ENCODE measurements around the gene PCK1.
A peak's percentile ranks its signal among the peaks of the same experiment; 100 is the strongest.

The PCK1 gene

GRCh38 chr20:57568960-57569359, 8.1 kb downstream of the PCK1 start:
- H3K36me3 Mint-ChIP-seq (ENCODE audit: low read depth): peaks cover 6% of the 10 kb centered on the region
- H3K27ac Mint-ChIP-seq: no peak overlapping the region
- H3K27me3 Mint-ChIP-seq (ENCODE audit: low read depth): peaks cover 58% of the 10 kb centered on the region
- H3K9me3 Mint-ChIP-seq: no peaks in the 10 kb centered on the region
- no peak overlapping the region for H3K4me3 Mint-ChIP-seq
- TF ChIP-seq CTCF (IDR thresholded peaks at IDR 0.05; ENCODE audit: unreplicated experiment in 3 of 3): no peak
- peaks cover 20% of the 10 kb centered on the region for H3K4me1 Mint-ChIP-seq

GRCh38 chr20:57570145-57570850, 9.4 kb downstream of the PCK1 start:
- Mint-ChIP-seq H3K27me3 (ENCODE audit: low read depth) (peaks cover 54% of the 10 kb centered on the region), H3K9me3 (no peaks in the 10 kb centered on the region), H3K4me3 (no peak overlapping the region), H3K4me1 (peaks cover 20% of the 10 kb centered on the region), H3K36me3 (ENCODE audit: low read depth) (no peaks in the 10 kb centered on the region), H3K27ac (peak overlapping the region in 2 of 3 experiments; percentile 70 to 77)
- TF ChIP-seq CTCF (IDR thresholded peaks at IDR 0.05; ENCODE audit: unreplicated experiment in 3 of 3): no peak

- H3K27me3 Mint-ChIP-seq (ENCODE audit: low read depth): peaks cover 54% of the 10 kb centered on the region
- H3K9me3 Mint-ChIP-seq: no peaks in the 10 kb centered on the region
- peak overlapping the region in 2 of 3 experiments; percentile 70 to 77 for H3K27ac Mint-ChIP-seq
- no peak overlapping the region for H3K4me3 Mint-ChIP-seq
- TF ChIP-seq CTCF (IDR thresholded peaks at IDR 0.05; ENCODE audit: unreplicated experiment in 3 of 3): no peak
- H3K4me1 Mint-ChIP-seq: peaks cover 20% of the 10 kb centered on the region
- H3K36me3 Mint-ChIP-seq (ENCODE audit: low read depth): no peaks in the 10 kb centered on the region
Measured at GRCh38 chr20:57570920-57571319, 10.0 kb downstream of the PCK1 start.

- TF ChIP-seq CTCF (IDR thresholded peaks at IDR 0.05; ENCODE audit: unreplicated experiment in 3 of 3): no peak
- Mint-ChIP-seq H3K4me3 (no peak overlapping the region), H3K4me1 (peaks cover 20% of the 10 kb centered on the region), H3K36me3 (ENCODE audit: low read depth) (no peaks in the 10 kb centered on the region), H3K27ac (no peak overlapping the region), H3K9me3 (no peaks in the 10 kb centered on the region), H3K27me3 (ENCODE audit: low read depth) (peaks cover 48% of the 10 kb centered on the region)
Measured at GRCh38 chr20:57571782-57572416, 11.0 kb downstream of the PCK1 start.

- TF ChIP-seq CTCF (IDR thresholded peaks at IDR 0.05; ENCODE audit: unreplicated experiment in 3 of 3): no peak
Measured at GRCh38 chr20:57573242-57573641, 12.3 kb downstream of the PCK1 start.

More at GRCh38 chr20:57573242-57573641, 12.3 kb downstream of the PCK1 start:
- no peaks in the 10 kb centered on the region for H3K9me3 Mint-ChIP-seq
- peak overlapping the region in 2 of 3 experiments; percentile 38 to 74 for H3K27ac Mint-ChIP-seq
- H3K4me3 Mint-ChIP-seq: no peak overlapping the region
- peaks cover 39% of the 10 kb centered on the region for H3K27me3 Mint-ChIP-seq (ENCODE audit: low read depth)
- no peaks in the 10 kb centered on the region for H3K36me3 Mint-ChIP-seq (ENCODE audit: low read depth)
- peaks cover 20% of the 10 kb centered on the region for H3K4me1 Mint-ChIP-seq

Measured in nephron (organoid).